Measurements from ENCODE around the gene ATP5ME. TPM values are rescaled to one million over a fixed set of nuclear protein-coding genes. Genes with fewer than 3 reads are reported as not detected.

The ATP5ME gene
- total and polyA plus RNA-seq, 4 experiments from 2014 or later, result 137 to 542 (median 285) TPM

GRCh38 chr4:628821-629635 lies 45.0 kb downstream of the ATP5ME start:
- Histone ChIP-seq H3K4me3 (ENCODE audit: low read length in 2 of 2) (no peak overlapping the region), H3K27me3 (ENCODE audit: insufficient read depth, low read length) (no peaks in the 10 kb centered on the region), H3K36me3 (ENCODE audit: insufficient read depth, low read length) (no peaks in the 10 kb centered on the region), H3K9me3 (ENCODE audit: control insufficient read depth in 1 of 2, low read length in 2 of 2) (peaks cover 0 to 3% of the 10 kb centered on the region in 2 donors), H3K27ac (ENCODE audit: low read depth, low read length) (no peak overlapping the region), H3K4me1 (ENCODE audit: insufficient read depth, low read length) (no peaks in the 10 kb centered on the region)
- H3K4me3 Mint-ChIP-seq, result no peak overlapping the region
- H3K9me3 Mint-ChIP-seq, result peaks cover 0 to 10% (median 0%) of the 10 kb centered on the region in 8 donors
- POLR2A ChIA-PET (ENCODE audit: partially characterized antibody), result no interaction called here
- CTCF ChIA-PET (ENCODE audit: partially characterized antibody), result no interaction called here
- no peak overlapping the region for H3K27ac Mint-ChIP-seq
- H3K27me3 Mint-ChIP-seq, result peaks cover 0 to 3% of the 10 kb centered on the region in 2 donors
- no peaks in the 10 kb centered on the region for H3K4me1 Mint-ChIP-seq
- DNase-seq, result no peak
- intact Hi-C loops (cut with micrococcal nuclease), result no loop called here
- no peaks in the 10 kb centered on the region for H3K36me3 Mint-ChIP-seq

GRCh38 chr4:628311-628741 lies 45.8 kb downstream of the ATP5ME start:
- no peak overlapping the region for H3K4me3 Mint-ChIP-seq
- no peak overlapping the region for H3K27ac Mint-ChIP-seq
- H3K4me1 ChIP-seq (ENCODE audit: insufficient read depth, low read length), result no peaks in the 10 kb centered on the region
- H3K27me3 Mint-ChIP-seq, result peaks cover 0 to 3% of the 10 kb centered on the region in 2 donors
- H3K36me3 ChIP-seq (ENCODE audit: insufficient read depth, low read length), result no peaks in the 10 kb centered on the region
- no peaks in the 10 kb centered on the region for H3K4me1 Mint-ChIP-seq
- peaks cover 0 to 10% (median 0%) of the 10 kb centered on the region in 8 donors for H3K9me3 Mint-ChIP-seq
- H3K9me3 ChIP-seq (ENCODE audit: control insufficient read depth in 1 of 2, low read length in 2 of 2), result peaks cover 0 to 3% of the 10 kb centered on the region in 2 donors
- H3K36me3 Mint-ChIP-seq, result no peaks in the 10 kb centered on the region
- ChIA-PET POLR2A (ENCODE audit: partially characterized antibody) (no interaction called here), CTCF (ENCODE audit: partially characterized antibody) (no interaction called here)
- no peak overlapping the region for H3K27ac ChIP-seq (ENCODE audit: low read depth, low read length)
- no peak overlapping the region for H3K4me3 ChIP-seq (ENCODE audit: low read length in 2 of 2)
- DNase-seq, result no peak
- no peaks in the 10 kb centered on the region for H3K27me3 ChIP-seq (ENCODE audit: insufficient read depth, low read length)
- intact Hi-C loops (cut with micrococcal nuclease), result no loop called here

- Histone ChIP-seq H3K4me1 (ENCODE audit: insufficient read depth, low read length) (no peaks in the 10 kb centered on the region), H3K9me3 (ENCODE audit: control insufficient read depth in 1 of 2, low read length in 2 of 2) (peaks cover 0 to 3% of the 10 kb centered on the region in 2 donors), H3K4me3 (ENCODE audit: low read length in 2 of 2) (no peak overlapping the region), H3K27ac (ENCODE audit: low read depth, low read length) (no peak overlapping the region), H3K36me3 (ENCODE audit: insufficient read depth, low read length) (no peaks in the 10 kb centered on the region), H3K27me3 (ENCODE audit: insufficient read depth, low read length) (no peaks in the 10 kb centered on the region)
- DNase-seq, result no peak
- intact Hi-C loops (cut with micrococcal nuclease), result no loop called here
- Mint-ChIP-seq H3K4me1 (no peaks in the 10 kb centered on the region), H3K36me3 (no peaks in the 10 kb centered on the region), H3K27ac (no peak overlapping the region), H3K27me3 (peaks cover 3% of the 10 kb centered on the region in 2 donors), H3K4me3 (no peak overlapping the region), H3K9me3 (peaks cover 0 to 10% (median 0%) of the 10 kb centered on the region in 8 donors)
- ChIA-PET CTCF (ENCODE audit: partially characterized antibody) (no interaction called here), POLR2A (ENCODE audit: partially characterized antibody) (no interaction called here)
Observed at GRCh38 chr4:627347-628125, 46.5 kb downstream of the ATP5ME start.

- H3K27ac Mint-ChIP-seq, result no peak overlapping the region
- H3K4me3 ChIP-seq (ENCODE audit: low read length in 2 of 2), result no peak overlapping the region
- no peak overlapping the region for H3K4me3 Mint-ChIP-seq
Observed at GRCh38 chr4:626201-627091, 47.6 kb downstream of the ATP5ME start.

GRCh38 chr4:625631-626161 lies 48.4 kb downstream of the ATP5ME start:
- Histone ChIP-seq H3K36me3 (ENCODE audit: insufficient read depth, low read length) (no peaks in the 10 kb centered on the region), H3K4me1 (ENCODE audit: insufficient read depth, low read length) (no peaks in the 10 kb centered on the region), H3K27ac (ENCODE audit: low read depth, low read length) (no peak overlapping the region), H3K4me3 (ENCODE audit: low read length in 2 of 2) (no peak overlapping the region), H3K27me3 (ENCODE audit: insufficient read depth, low read length) (no peaks in the 10 kb centered on the region), H3K9me3 (ENCODE audit: control insufficient read depth in 1 of 2, low read length in 2 of 2) (no peaks in the 10 kb centered on the region)
- POLR2A ChIA-PET (ENCODE audit: partially characterized antibody), result no interaction called here
- Mint-ChIP-seq H3K9me3 (peaks cover 0 to 1% (median 0%) of the 10 kb centered on the region in 8 donors), H3K4me1 (no peaks in the 10 kb centered on the region), H3K4me3 (no peak overlapping the region), H3K27me3 (peaks cover 5% of the 10 kb centered on the region in 2 donors), H3K27ac (no peak overlapping the region), H3K36me3 (no peaks in the 10 kb centered on the region)
- CTCF ChIA-PET (ENCODE audit: partially characterized antibody), result no interaction called here
- DNase-seq, result no peak
- intact Hi-C loops (cut with micrococcal nuclease), result no loop called here

More at GRCh38 chr4:626201-627091, 47.6 kb downstream of the ATP5ME start:
- peaks cover 0 to 8% (median 0%) of the 10 kb centered on the region in 8 donors for H3K9me3 Mint-ChIP-seq
- DNase-seq, result no peak
- H3K36me3 ChIP-seq (ENCODE audit: insufficient read depth, low read length), result no peaks in the 10 kb centered on the region
- intact Hi-C loops (cut with micrococcal nuclease), result no loop called here
- ChIA-PET CTCF (ENCODE audit: partially characterized antibody) (no interaction called here), POLR2A (ENCODE audit: partially characterized antibody) (no interaction called here)
- no peaks in the 10 kb centered on the region for H3K36me3 Mint-ChIP-seq
- peaks cover 5% of the 10 kb centered on the region in 2 donors for H3K27me3 Mint-ChIP-seq
- H3K27ac ChIP-seq (ENCODE audit: low read depth, low read length), result no peak overlapping the region
- H3K27me3 ChIP-seq (ENCODE audit: insufficient read depth, low read length), result no peaks in the 10 kb centered on the region
- no peaks in the 10 kb centered on the region for H3K4me1 ChIP-seq (ENCODE audit: insufficient read depth, low read length)
- H3K9me3 ChIP-seq (ENCODE audit: control insufficient read depth in 1 of 2, low read length in 2 of 2), result no peaks in the 10 kb centered on the region
- no peaks in the 10 kb centered on the region for H3K4me1 Mint-ChIP-seq

- intact Hi-C loops (cut with micrococcal nuclease), result no loop called here
- ChIA-PET POLR2A (ENCODE audit: partially characterized antibody) (no interaction called here), CTCF (ENCODE audit: partially characterized antibody) (no interaction called here)
- Histone ChIP-seq H3K27me3 (ENCODE audit: insufficient read depth, low read length) (no peaks in the 10 kb centered on the region), H3K4me3 (ENCODE audit: low read length in 2 of 2) (no peak within 1 kb of the TSS), H3K27ac (ENCODE audit: low read depth, low read length) (no peak within 1 kb of the TSS), H3K9me3 (ENCODE audit: control insufficient read depth in 1 of 2, low read length in 2 of 2) (no peaks in the 10 kb centered on the region), H3K4me1 (ENCODE audit: insufficient read depth, low read length) (no peaks in the 10 kb centered on the region), H3K36me3 (ENCODE audit: insufficient read depth, low read length) (no peaks in the 10 kb centered on the region)
- H3K36me3 Mint-ChIP-seq, result no peaks in the 10 kb centered on the region
- DNase-seq, result no peak
- H3K4me3 Mint-ChIP-seq, result no peak within 1 kb of the TSS
- H3K4me1 Mint-ChIP-seq, result no peaks in the 10 kb centered on the region
- H3K9me3 Mint-ChIP-seq, result peaks cover 0 to 2% (median 0%) of the 10 kb centered on the region in 8 donors
- H3K27me3 Mint-ChIP-seq, result peaks cover 7 to 8% of the 10 kb centered on the region in 2 donors
- no peak within 1 kb of the TSS for H3K27ac Mint-ChIP-seq
Observed at GRCh38 chr4:624705-625590, 49.1 kb downstream of the ATP5ME start, which contains the start of gene PDE6B. Gene PDE6B (plus strand): TSS chr4:625573. CDS start chr4:625627, 54 bp downstream.

Data from CD4-positive, alpha-beta memory T cell (primary cell).